Epithelial cell of proximal tubule (primary cell): ENCODE results near the gene CCDC61. TPM values are rescaled to one million over a fixed set of nuclear protein-coding genes. Genes with fewer than 3 reads are reported as not detected.

Experiments used
- DNase-seq: peaks from one replicate; pipeline ENCODE4 v3.0.0-alpha.2; 2011; ENCODE audit warnings: low read depth
- H3K4me3 ChIP-seq: 2 replicates; pipeline ENCODE4 v1.5.1; 2011; ENCODE audit warnings: low read depth, mild to moderate bottlenecking, low read length
- CTCF ChIP-seq: conservative IDR thresholded peaks from 2 replicates; pipeline ENCODE4 v1.5.1; 2012; ENCODE audit warnings: low read depth, mild to moderate bottlenecking, low read length
- total RNA-seq: library from RNA; depleted of rRNA; stranded (reverse); fragments of >200 nt; gene quantifications from 2 replicates; pipeline ENCODE4 v1.2.3, GENCODE V29; 2015

Gene CCDC61
- total RNA-seq, 1 donor from 2014 or later: 10.1 TPM

DNA sequence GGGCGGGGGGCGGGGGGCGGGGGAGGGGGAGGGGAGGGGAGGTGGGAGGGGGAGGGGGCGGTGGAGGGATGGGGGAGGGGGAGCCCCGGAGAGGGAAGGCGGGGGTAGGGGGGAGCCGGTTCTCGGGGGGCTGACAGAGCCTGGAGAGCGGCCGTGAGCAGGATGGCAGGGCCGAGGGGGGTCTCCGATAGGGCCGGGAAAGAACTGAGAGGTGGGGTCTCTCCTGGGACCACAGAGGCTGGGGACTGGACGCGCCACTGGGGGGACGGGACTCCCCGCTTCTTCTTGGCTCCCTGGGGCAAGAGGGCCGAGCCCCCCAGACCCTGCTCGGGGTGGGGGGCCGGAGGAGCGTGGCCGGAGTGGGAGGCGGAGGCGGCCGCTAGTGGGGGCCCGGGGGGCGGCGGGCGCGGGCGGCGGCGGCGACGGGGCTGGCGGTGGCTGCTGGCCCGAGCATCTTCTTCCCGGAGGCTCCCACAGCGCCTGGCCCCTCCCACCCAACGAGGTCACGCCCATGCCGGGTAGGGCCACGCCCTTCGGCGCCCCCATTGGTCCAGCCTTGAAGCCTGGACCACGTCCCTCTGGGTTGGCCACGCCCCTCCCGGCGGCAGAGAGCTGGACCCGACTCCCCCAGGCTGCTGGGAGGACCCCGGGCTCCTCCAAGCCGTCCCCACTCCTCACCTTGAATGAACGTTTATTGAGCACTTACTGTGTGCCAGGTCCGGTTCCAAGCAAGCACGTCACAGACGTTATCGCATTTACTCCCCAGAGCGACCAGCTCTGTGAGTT is 21.5 kb upstream of the CCDC61 start, which contains the start of gene NOVA2:
TSS of gene NOVA2 (minus strand) at position 313 of the 786 bp plus-strand sequence. CDS start 514 bp downstream, outside the sequence.
- no peak for TF ChIP-seq CTCF
- H3K4me3 ChIP-seq: no peak within 1 kb of the TSS
- no peak for DNase-seq

DNA sequence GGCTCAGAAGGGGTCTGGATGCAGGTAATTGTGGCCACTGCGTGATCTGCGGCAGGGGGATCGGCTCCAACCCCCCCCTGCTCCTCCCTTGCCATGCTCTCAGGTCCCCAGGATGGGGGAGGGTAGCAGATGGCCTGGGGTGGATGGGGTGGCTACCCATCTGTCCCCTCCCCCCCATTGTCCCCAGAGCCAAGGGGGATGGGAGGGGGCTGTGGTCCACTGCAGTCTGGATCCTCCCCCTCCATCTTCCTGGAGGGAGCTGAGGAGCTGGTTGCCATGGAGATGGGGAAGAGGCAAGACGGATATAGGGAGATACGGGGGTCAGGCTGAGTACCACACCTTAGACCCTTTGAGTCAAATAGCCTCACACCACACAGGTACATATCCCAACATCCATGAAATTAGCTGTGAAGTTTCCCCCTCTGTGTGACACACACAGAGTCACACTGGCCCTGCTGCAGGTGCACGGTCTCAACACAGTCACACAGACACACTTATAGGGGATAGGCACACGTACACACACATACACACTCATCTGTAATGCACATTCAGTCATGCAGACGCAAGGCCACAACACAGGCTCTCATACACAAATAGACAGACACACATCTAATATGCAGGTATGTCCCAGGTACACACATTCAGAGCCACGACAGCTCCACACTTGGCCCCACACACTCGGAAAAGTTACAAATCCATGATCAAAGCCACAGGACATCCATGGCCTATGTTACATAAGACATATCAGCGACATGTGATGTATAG is 19.8 kb upstream of the CCDC61 start:
- no peak for DNase-seq
- H3K4me3 ChIP-seq: no peak overlapping the region
- no peak for TF ChIP-seq CTCF

DNA sequence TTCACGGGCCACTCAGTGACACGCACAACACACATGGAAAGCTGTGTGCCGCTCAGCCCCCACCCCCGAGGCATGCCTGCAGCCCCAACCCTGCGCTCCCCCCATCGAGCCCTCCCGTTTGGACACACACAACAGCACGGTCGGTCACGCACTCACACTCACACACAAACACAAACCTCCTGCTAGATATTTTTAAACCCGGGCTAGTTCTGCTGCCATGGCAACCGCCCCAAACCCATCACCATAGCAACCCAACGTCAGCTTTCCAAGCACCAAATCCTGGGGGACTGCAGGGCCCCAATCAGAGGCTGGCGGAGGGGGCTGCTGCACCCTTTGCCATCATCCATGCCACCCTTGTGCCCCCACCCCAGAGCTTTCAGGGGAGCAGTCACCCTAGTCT is 19.1 kb upstream of the CCDC61 start:
- no peak for TF ChIP-seq CTCF
- H3K4me3 ChIP-seq: no peak overlapping the region

GRCh38 chr19:45978156-45978555 is 17.1 kb upstream of the CCDC61 start:
- no peak for DNase-seq
- no peak overlapping the region for H3K4me3 ChIP-seq
- TF ChIP-seq CTCF: no peak

More for the DNA sequence above, 19.1 kb upstream of the CCDC61 start:
- DNase-seq: no peak

- no peak for TF ChIP-seq CTCF
- no peak for DNase-seq
- H3K4me3 ChIP-seq: no peak overlapping the region
These were observed 13.9 kb upstream of the CCDC61 start for GRCh38 chr19:45981350-45981749.

GRCh38 chr19:45985321-45985720 is 9.9 kb upstream of the CCDC61 start:
- no peak for TF ChIP-seq CTCF
- no peak overlapping the region for H3K4me3 ChIP-seq
- DNase-seq: no peak
